GM19324 (cell line): Measurements from ENCODE around the gene HPSE2.
"Not testable (repeated sequence)": the region's sequence is repeated elsewhere in the genome, so short reads cannot be mapped to it uniquely, and the experiment has no call there.

Source experiments
- ATAC-seq: cut with Tn5 transposase; IDR thresholded peaks from one replicate; pipeline ENCODE4 v1.9.1; 2021; ENCODE audit warnings: mild to moderate bottlenecking, moderate library complexity; ENCODE audit not compliant: unreplicated experiment, low FRiP score

The HPSE2 gene

GRCh38 chr10:98582363-98582762 is 653.3 kb downstream of the HPSE2 start:
- no peak for ATAC-seq

DNA sequence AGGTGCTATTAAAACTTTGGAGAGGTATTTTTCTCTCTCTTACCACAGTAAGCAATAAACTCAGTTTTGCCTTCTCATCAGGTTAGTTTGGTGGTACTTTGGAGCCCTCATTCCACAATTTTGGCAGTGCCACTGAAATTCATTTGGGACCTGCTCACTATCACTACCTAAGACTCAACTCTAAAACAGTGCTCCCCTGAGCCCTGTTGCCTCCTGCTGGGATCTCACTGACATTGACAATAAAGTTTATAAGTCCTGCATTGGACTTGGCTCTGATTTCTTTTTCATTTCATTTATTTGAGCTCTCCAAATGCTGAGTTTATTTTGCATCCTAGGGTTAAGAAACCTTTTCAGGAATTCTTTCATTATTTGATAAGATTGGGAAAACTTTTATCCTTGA is 658.1 kb downstream of the HPSE2 start:
- no peak for ATAC-seq

- ATAC-seq, result no peak
These were observed 658.5 kb downstream of the HPSE2 start for GRCh38 chr10:98577168-98577567.

GRCh38 chr10:98576096-98576495 is 659.6 kb downstream of the HPSE2 start:
- ATAC-seq, result no peak

DNA sequence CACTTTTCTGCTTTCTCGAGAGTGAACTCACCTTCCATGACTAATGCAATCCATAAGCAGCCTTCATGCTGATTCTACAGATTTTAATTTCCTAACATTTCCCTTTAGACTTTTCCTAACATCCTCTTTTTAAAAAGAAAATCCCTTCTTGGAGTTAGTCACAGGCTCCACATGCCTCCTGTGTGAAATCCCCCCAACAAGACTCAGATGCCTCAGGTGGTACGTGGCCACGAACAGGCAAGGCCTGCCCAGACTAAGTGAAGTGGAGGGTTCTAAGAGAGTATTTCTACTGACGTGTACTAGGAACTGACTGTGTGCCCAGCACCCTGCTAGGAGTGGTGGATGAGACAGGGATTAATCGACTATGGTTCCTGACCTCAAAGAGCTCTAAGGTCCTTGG is 663.1 kb downstream of the HPSE2 start:
- ATAC-seq, result no peak

GRCh38 chr10:98570834-98571233 is 664.8 kb downstream of the HPSE2 start:
- no peak for ATAC-seq

DNA sequence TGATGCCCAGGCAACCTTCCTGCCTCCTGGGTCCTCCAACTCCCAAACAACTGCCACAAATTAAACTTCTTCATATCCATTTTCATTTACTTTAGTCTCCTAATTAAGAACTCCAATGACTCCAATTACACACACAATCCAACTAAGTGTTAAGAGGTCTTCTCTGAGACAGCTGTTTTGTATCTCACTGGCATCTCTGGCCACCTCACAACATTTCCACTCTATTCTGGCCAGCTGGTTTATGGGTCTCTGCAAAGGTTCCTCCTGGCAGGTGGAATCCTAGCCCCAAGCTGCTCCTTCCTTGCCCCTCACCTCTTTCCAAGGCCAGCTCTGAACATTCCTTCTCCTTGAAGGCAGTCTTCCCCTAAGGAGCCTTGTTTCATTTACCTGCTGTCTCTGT is 665.8 kb downstream of the HPSE2 start:
- no peak for ATAC-seq

DNA sequence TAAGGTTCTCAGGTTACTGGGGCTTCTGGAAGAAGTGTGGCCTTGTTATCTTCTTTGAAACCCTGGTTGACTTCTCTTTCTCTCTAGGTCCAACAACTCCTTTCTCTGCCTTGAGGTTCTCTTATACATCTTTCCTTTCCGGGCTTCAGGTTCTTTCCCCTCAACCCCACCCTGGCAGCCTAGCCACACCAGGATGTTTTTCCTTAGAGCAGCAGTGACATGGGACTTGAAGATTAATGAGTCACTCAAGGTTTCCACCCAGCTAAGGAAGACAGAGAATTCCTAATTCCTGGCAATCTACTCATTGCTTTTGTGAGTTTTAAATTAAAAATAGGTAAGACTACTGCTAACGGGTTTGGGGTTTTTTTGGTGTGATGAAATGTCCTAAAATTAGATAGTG is 667.1 kb downstream of the HPSE2 start:
- no peak for ATAC-seq

GRCh38 chr10:98567391-98568133 is 668.1 kb downstream of the HPSE2 start:
- ATAC-seq, result no peak

DNA sequence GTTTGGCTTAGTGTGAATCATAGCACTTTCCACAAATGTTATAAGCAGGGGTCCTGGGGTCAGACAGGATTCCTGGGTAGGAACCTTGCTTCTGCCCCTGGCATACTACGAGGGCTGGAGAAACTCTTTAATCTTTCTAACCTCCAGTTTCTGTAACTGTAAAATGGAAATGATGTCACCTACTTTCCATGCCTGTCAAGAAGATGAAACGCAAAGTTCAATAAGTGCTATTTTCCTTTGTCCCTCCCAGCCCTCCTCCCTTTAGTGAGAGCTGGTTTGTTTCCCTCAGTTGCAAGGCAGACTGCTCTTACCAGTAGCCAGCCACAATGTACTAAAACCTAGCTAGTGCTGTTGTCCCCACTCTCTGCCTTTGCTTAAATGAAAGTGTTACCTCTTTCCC is 671.8 kb downstream of the HPSE2 start:
- no peak for ATAC-seq

DNA sequence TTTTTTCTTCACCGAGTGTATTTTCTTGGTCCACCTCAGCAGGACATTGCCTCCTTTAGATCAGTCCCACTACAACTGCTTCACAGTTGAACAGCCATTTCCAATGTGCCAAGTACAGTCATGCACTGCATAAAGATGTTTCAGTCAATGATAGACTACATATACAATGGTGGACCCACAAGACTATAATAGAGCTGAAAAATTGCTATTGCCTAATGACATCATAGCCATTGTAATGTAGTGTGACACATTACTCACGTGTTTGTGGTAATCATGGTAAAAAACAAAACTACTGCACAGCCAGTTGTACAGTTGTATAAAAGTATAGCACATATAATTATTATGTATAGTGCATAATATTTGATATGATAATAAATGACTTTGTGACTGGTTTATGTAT is 675.1 kb downstream of the HPSE2 start:
- no peak for ATAC-seq

GRCh38 chr10:98556061-98556460 is 679.6 kb downstream of the HPSE2 start:
- no peak for ATAC-seq

GRCh38 chr10:98555021-98555619 is 680.5 kb downstream of the HPSE2 start:
- ATAC-seq, result no peak

- ATAC-seq, result not testable (repeated sequence)
These were observed 694.1 kb downstream of the HPSE2 start for GRCh38 chr10:98541561-98541960.

- ATAC-seq, result no peak
These were observed 696.1 kb downstream of the HPSE2 start for GRCh38 chr10:98539578-98539977.

GRCh38 chr10:98538472-98538871 is 697.2 kb downstream of the HPSE2 start:
- ATAC-seq, result no peak

DNA sequence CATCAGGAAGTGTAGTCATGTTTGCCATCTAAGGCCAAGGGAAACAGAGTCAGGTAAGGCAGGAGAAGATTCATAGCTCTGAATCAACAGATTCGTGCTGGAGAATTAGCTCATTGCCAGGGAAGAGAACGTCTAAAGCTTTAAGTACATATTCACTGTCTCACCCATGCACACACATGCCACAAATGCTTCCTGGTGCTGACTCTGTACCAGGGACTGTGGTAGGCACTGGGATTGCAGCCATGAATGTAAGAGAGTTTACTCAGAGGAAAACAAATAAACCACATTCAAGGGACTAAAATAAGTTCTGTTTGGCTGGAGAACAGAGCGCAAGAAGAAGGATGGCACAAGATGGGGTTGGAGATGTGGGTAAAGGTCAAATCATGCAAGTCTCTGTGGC is 699.1 kb downstream of the HPSE2 start:
- no peak for ATAC-seq

DNA sequence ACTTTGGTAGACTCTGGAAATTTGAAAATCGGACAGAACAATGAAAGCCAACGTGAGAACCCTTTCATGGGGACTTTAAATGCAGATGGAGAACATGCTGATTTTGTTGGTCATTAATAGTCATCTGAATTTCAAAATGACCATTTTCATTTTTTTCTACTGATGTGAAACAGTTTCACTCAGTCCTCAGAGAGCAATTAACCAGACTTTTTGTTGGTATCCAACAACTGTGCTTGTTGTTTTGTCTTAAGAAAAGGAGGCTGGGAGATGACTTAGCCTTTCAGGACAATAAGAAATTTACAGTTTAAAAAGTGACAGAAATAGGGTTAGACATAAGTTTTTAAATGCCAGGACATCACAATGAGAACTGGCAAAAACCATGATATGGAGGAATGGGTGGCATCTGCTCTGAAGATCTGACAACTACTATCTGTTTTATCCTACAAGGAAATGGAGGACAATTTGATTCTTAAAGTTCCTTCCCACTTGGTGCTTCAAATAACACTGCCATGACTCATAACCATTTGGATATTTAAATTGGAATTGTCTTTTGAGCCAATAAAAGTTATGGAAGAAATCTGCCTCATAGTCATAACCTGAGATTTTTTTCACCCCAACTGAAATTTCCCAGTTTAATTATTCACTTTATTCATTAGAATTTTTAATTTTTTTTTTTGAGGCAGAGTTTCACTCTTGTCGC is 701.8 kb downstream of the HPSE2 start:
- no peak for ATAC-seq

DNA sequence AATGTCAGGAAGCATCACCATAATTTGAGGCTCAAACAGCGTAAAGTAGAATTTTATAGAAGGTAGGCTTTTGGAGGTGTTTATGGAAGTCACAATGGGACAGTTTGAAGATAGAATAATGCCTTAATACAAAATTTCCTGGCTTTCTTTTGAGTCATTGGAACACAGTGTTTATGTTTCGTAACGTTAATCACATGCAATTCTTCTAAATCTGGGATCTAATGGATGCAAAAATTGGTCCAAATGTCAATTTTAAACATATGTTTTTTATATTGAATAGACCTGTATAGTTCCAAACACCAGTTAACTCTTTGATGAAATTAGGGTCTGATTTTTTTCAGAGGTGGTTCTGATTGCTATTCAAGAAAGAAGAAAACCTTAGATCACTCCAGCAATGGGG is 702.4 kb downstream of the HPSE2 start:
- ATAC-seq, result no peak

GRCh38 chr10:98528805-98529183 is 706.9 kb downstream of the HPSE2 start:
- no peak for ATAC-seq

- ATAC-seq, result no peak
These were observed 707.4 kb downstream of the HPSE2 start for GRCh38 chr10:98528166-98528804.
